Ammon's horn (tissue), 1 donor: ENCODE results near the gene ZNF615.
"Not testable (repeated sequence)": the region's sequence is repeated elsewhere in the genome, so short reads cannot be mapped to it uniquely, and the experiment has no call there.

Source experiments
- DNase-seq: peaks from one replicate; pipeline ENCODE4 v3.0.0-alpha.2; 2016; ENCODE audit warnings: low spot score

Gene ZNF615

GRCh38 chr19:51980116-51980736 is 27.8 kb downstream of the ZNF615 start:
- DNase-seq: no peak

GRCh38 chr19:51978882-51979281 is 29.1 kb downstream of the ZNF615 start:
- DNase-seq: no peak

GRCh38 chr19:51977346-51977745 is 30.7 kb downstream of the ZNF615 start:
- no peak for DNase-seq

GRCh38 chr19:51976852-51977251 is 31.2 kb downstream of the ZNF615 start:
- DNase-seq: no peak

- DNase-seq: not testable (repeated sequence)
Observed at GRCh38 chr19:51975787-51976186, 32.2 kb downstream of the ZNF615 start.

GRCh38 chr19:51971624-51972023 is 36.4 kb downstream of the ZNF615 start:
- DNase-seq: no peak

- no peak for DNase-seq
Observed at GRCh38 chr19:51970718-51971117, 37.3 kb downstream of the ZNF615 start.

- no peak for DNase-seq
Observed at GRCh38 chr19:51965583-51965982, 42.4 kb downstream of the ZNF615 start.

- DNase-seq: not testable (repeated sequence)
Observed at GRCh38 chr19:51960621-51961233, 47.3 kb downstream of the ZNF615 start.

GRCh38 chr19:51959791-51960190 is 48.2 kb downstream of the ZNF615 start:
- no peak for DNase-seq

GRCh38 chr19:51957846-51958245 is 50.2 kb downstream of the ZNF615 start:
- not testable (repeated sequence) for DNase-seq

- DNase-seq: peak; percentile 67
Observed at GRCh38 chr19:51948975-51949374, 59.0 kb downstream of the ZNF615 start.

GRCh38 chr19:51946602-51947001 is 61.4 kb downstream of the ZNF615 start:
- no peak for DNase-seq

- no peak for DNase-seq
Observed at GRCh38 chr19:51944798-51945552, 63.0 kb downstream of the ZNF615 start.
